ENCODE results near the gene RPL5.

DNA sequence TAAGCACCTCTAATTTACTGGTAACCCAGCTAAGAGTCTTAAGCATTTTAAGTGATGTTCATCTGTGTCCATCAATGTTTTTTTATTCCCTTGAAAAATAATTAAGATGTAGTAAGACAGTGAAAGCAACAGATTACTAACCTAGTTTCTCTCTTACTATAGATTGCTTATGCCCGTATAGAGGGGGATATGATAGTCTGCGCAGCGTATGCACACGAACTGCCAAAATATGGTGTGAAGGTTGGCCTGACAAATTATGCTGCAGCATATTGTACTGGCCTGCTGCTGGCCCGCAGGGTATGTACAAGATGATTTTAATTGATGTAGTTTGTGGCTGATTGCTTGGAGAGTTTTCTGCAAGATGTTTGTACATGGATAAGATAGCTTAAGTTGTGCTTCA is 2.8 kb downstream of the RPL5 start:
- TF ChIP-seq CTCF (IDR thresholded peaks at IDR 0.05), result no peak
- TF ChIP-seq POLR2A (IDR thresholded peaks at IDR 0.05), result no peak

Measured in right lobe of liver (tissue), 4 donors.